Renal pelvis (tissue), 4 donors: Measurements from ENCODE around the gene DACT3. TPM values are rescaled to one million over a fixed set of nuclear protein-coding genes. Genes with fewer than 3 reads are reported as not detected.

Experiments used
- DNase-seq: peaks from one replicate; pipeline ENCODE4 v3.0.0-alpha.2; 2013
- polyA plus RNA-seq, 3 donors: library from polyadenylated mRNA; unstranded; fragments of 120-200 nt; gene quantifications; one replicate each; pipeline ENCODE4 v1.2.1, GENCODE V29; 2013; ENCODE audit not compliant: insufficient read length in 3 of 3

DACT3 gene
- polyA plus RNA-seq, 3 donors = 21.3 to 28.5 (median 23.0) TPM

DNA sequence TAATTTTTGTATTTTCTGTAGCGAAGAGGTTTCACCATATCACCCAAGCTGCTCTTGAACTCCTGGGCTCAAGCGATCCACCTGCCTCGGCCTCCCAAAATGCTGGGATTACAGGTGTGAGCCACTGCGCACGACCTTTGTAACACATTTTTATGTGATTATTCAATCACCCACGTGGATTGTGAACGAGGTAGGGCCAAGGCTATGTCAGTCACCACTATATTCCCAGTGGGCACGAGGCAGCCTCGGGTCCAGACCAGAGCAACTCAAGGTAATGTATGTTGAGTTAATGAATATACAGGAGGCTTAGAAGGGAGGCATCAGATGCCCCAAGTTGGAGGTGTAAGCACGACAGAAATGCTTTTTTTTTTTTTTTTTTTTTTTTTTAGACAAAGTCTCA lies 45.0 kb downstream of the DACT3 start:
- no peak for DNase-seq

- DNase-seq = peak; percentile 73
Measured at GRCh38 chr19:46614114-46614722, 46.8 kb downstream of the DACT3 start.

- no peak for DNase-seq
Measured at GRCh38 chr19:46613525-46613924, 47.5 kb downstream of the DACT3 start.

DNA sequence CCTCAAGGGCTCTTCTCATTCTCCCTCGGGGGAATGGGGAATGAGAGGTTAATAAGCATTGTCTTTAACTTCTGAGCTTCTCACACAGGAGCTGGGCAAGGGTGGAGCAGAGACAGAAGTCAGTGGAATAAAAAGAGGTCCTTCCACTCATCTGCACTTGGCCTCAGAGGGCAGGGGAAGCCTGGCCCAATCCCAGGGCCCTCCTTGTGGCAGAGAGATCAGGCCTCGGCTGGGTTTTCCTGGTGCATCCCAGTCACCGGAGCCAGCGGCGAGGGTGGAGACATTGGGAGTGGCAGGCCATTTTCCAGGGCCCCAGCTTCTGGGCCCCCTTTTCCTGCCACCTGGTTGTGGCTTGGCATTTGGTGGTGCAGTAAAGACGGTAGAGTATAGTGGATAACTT lies 49.2 kb downstream of the DACT3 start:
- no peak for DNase-seq

- no peak for DNase-seq
Measured at GRCh38 chr19:46610851-46611770, 49.9 kb downstream of the DACT3 start.

DNA sequence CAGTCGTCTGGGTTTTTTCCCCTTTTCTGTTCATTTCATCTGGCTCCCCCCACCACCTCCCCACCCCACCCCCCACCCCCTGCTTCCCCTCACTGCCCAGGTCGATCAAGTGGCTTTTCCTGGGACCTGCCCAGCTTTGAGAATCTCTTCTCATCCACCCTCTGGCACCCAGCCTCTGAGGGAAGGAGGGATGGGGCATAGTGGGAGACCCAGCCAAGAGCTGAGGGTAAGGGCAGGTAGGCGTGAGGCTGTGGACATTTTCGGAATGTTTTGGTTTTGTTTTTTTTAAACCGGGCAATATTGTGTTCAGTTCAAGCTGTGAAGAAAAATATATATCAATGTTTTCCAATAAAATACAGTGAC lies 50.6 kb downstream of the DACT3 start:
- DNase-seq = no peak

DNA sequence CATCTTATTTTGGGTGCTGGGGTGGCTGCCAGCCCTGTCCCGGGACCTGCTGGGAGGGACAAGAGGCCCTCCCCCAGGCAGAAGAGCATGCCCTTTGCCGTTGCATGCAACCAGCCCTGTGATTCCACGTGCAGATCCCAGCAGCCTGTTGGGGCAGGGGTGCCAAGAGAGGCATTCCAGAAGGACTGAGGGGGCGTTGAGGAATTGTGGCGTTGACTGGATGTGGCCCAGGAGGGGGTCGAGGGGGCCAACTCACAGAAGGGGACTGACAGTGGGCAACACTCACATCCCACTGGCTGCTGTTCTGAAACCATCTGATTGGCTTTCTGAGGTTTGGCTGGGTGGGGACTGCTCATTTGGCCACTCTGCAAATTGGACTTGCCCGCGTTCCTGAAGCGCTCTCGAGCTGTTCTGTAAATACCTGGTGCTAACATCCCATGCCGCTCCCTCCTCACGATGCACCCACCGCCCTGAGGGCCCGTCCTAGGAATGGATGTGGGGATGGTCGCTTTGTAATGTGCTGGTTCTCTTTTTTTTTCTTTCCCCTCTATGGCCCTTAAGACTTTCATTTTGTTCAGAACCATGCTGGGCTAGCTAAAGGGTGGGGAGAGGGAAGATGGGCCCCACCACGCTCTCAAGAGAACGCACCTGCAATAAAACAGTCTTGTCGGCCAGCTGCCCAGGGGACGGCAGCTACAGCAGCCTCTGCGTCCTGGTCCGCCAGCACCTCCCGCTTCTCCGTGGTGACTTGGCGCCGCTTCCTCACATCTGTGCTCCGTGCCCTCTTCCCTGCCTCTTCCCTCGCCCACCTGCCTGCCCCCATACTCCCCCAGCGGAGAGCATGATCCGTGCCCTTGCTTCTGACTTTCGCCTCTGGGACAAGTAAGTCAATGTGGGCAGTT lies 51.2 kb downstream of the DACT3 start:
- no peak for DNase-seq

DNA sequence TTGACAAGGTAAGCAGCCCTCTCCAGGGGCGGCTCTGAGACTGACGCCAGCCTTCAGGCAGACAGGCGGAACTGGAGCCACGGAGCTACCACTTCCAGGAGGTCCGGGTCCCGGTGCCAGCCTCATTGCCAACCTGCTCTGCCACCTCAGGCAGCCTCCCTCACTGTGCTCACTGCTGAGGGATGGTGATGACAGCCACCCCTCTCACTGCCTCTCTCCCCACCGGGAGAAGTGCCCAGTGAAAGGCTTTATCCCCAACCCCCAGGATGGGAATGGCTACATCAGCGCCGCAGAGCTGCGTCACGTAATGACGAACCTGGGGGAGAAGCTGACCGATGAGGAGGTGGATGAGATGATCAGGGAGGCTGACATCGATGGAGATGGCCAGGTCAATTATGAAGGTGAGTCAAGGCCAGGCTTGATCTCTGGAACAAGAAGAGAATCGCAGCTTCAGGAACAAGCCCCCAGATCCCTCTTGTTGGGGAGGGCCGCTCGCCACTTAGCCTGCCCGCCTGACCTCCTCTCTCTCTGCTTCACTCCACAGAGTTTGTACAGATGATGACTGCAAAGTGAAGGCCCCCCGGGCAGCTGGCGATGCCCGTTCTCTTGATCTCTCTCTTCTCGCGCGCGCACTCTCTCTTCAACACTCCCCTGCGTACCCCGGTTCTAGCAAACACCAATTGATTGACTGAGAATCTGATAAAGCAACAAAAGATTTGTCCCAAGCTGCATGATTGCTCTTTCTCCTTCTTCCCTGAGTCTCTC lies 52.2 kb downstream of the DACT3 start:
- no peak for DNase-seq

GRCh38 chr19:46608178-46608577 lies 52.8 kb downstream of the DACT3 start:
- DNase-seq = no peak

DNA sequence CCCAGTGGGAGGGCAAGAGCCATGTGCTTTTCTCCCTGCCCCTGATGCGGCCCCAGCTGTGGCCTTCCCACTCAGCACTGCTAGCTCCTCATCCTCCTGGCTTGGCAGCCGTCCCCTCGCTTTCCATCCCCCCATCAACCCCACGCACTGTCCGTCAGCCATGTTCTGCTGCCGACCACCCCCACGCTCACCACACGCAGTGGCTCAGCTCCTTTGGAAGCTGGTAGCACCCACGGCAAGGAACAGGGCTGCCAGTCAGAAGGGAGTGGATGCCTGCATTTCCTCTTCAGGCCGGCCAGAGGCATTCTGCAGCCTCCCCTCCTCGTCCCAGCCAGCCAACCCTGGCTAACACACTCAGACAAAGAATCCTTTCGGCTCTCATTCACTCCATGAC lies 53.5 kb downstream of the DACT3 start:
- no peak for DNase-seq

DNA sequence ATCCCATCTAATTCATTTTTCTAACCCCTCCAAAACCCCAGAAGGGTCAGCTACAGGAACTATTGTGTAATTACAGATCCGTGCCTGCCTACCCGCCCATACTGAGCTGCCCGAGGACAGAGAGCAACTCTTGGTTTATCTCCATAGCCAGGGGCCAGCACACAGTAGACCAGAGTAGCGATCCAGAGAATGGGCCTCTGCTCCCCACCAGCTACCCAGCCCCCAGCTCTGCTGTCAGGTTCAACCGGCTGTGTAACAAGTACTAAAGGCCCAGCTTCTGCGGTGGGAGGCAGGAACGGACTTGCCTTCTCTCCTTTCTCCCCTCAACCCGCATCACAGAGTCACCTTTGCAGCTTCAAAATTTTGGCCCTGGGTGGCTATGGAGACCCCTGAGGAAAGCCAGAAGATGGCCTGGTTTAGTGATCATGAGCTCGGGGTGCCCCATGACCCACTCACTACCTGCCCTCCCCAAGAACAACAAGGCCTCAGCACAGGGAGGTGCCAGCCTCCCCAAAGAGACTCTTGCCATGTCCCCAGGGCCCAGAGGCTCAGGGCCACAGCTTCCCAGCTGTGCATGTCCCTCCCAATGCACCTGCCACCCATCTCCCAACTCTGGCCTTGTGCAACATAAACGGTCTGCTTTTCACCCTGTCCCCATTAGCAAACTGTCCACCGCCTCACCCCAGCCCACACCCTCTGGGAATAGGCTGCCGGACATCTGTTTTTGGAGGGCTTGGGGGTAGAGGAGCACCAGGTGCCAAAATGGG lies 54.1 kb downstream of the DACT3 start:
- DNase-seq = no peak

DNA sequence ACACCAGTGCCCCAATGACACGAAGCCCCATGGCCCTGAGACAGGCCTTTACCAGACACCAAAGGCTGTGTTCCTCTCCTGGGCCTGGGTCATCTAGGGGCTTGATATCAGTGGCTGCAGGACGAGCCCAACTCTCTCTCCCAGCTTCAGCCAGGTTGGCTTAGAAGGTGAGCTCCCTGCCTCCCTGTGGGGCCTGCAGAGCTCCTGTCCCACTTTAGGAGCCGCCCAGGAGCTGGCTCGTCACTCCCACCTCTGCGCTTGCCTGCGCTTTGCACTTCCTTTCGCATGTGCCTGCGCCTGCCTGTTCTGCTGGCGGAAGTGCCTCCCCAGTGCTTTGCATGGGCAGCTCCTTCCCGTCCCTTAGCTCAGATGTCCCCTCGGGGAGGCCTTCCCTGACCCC lies 55.0 kb downstream of the DACT3 start:
- DNase-seq = no peak

DNA sequence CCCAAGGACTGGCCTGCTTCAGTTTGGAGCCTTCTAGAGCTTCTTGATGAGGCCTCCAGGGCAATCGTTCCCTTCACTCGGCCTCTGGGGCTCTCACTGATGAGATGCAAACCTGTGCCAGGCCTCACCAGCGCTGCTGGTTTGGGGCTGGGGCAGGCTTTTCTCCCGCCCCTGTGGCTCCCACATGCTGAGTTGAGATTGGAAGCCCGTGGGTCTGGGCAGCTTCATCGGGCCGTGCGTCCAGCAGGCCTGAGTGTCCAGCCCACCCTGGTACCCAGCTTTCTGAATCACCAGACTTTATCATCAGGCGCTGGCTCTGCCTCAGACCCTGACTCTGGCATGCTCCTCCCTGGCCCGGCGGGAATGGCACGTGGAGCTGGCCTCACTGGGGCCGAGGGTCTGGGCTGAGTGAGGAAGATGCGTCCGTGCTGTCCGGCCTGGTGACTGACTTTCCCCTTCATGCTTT lies 55.6 kb downstream of the DACT3 start:
- no peak for DNase-seq

- DNase-seq = no peak
Measured at GRCh38 chr19:46604781-46605355, 56.1 kb downstream of the DACT3 start.

DNA sequence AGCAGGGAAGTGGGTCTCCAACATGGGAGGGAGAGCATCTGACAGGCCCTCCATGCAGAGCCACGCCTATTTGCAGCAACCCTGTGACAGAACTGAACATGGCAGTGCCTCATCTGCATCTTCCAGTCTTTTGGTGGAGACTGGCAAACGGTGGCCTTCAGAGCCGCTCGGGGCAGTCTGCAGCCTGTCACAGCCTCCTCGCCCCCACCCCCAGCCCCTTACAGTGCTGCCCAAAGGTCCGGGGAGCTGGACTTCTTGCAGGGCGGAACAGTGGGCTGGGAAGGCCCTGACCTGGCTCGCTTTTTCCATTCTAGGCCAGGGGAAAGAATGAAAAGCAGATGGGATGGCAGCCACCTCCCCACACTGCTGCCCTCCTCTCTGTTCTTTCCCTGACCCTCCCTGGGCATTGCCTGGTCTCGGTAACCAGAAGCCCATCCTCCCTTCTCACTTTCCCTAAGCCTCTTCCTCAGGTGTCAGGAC lies 57.2 kb downstream of the DACT3 start:
- DNase-seq = no peak

GRCh38 chr19:46603195-46603637 lies 57.8 kb downstream of the DACT3 start:
- no peak for DNase-seq

- DNase-seq = no peak
Measured at GRCh38 chr19:46602392-46603194, 58.4 kb downstream of the DACT3 start.

DNA sequence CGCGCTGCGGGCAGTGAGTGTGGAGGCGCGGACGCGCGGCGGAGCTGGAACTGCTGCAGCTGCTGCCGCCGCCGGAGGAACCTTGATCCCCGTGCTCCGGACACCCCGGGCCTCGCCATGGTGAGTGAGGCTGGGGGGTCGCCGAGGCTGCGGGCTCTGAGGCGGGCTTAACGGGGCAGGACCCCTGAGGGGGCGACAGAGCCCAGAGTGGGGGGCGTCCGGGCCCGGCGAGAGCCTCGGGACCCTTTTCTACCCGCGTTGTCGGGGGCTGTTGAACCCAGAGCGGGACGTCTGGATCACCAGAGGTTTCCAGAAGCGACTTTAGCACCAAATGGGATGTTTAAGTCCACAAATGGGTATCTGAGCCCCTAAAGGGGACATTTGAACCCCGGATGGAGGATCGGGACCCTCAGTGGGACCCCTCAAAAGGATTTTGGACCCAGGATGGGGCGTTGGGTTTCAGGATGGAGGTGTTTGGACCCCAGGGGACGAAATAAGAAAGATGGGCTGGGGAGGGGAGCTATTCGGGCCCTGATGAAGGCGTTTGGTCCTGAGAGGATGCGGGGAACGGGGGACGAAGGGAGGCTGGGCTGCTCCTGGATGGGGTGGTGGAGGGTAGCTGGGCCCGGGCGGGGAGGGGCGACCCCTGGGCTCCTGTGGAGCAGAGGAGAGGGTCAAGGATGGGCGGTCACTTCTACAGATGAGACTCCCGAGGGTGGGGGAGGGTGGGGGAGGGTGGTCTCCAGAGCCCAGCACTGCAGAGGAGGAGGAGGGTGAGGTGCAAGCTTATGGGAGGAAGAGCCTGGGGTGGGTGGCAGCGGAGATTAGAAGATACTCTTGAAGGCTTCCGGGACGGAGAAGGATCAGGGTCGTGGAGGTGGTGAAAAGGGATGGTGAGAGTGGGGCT lies 59.4 kb downstream of the DACT3 start, which contains the start of gene CALM3:
Gene CALM3 (plus strand): TSS at position 13 of the 907 bp plus-strand sequence. CDS start 105 bp downstream, at position 118.
- DNase-seq = no peak
